ENCODE data around the gene RLBP1.

- TF ChIP-seq CTCF (IDR thresholded peaks at IDR 0.05) (no peak), ZFX (IDR thresholded peaks at IDR 0.05; ENCODE audit: borderline replicate concordance) (no peak)
These were observed 4.2 kb upstream of the RLBP1 start for GRCh38 chr15:89225588-89225987.
